SKM-1 (cell line): ENCODE data around the gene ISOC2.
"Not testable (repeated sequence)": the region's sequence is repeated elsewhere in the genome, so short reads cannot be mapped to it uniquely, and the experiment has no call there.

Experiments
- DNase-seq: peaks from one replicate; lab custom pipeline; 2025; ENCODE audit not compliant: unreplicated experiment; lab: John Stamatoyannopoulos, UW

The ISOC2 gene

DNA sequence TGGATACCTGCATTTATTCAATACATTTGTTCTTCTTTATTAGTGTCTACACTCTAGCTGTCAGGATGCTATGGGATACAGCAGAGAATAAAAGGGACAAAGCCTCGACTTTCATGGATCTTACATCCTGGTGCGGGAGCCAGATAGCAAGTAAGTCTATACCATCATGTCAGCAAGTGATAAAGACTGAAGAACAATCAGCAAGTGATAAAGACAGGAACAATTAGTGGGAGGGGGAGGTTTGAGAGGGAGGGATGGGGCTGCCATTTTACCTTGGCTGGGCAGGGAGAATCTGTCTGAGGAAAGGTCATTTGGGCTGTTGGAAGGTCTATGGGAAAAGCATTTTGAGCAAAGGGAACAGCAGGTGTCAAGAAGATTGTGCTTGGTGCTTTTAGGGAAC, 51.3 kb downstream of the ISOC2 start:
- no peak for DNase-seq

GRCh38 chr19:55409179-55409578, 52.3 kb downstream of the ISOC2 start:
- not testable (repeated sequence) for DNase-seq

- DNase-seq = no peak
Measured at GRCh38 chr19:55408533-55408872, 52.9 kb downstream of the ISOC2 start.

DNA sequence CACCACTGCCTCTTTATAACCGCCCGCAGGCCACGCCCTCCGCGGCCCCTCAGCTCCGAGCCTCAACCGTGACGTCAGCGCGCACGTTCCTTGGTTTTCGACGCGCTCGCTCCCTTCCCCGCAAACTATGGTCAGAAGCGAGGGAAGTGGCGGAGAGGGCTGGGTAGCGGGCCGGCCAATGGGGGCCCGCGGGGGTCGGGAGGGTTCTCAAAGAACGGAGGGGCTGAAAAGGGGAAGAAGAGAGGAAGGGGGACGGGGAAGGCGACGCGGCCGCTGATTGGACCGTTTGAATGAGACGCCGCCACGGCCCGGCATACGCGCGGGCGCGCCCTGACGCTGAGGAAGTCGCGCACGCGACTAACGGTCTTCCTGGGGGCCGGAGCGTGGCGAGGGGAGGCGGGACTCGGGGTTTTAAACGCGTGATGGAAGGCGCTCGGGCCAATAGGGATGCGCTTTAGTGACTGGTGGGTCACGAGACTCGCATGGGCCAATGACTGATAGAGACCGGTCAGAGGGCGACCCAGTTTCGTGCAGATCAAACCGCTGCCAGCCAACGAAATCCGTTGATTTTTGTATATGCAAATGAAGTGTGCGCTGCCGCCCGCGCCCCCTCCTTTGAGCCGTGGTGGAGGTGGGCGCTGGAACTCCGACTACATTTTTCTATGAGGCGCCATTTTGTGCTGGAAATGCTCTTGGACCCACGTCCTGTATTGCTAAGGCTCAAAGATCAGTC, 53.5 kb downstream of the ISOC2 start:
- peak; percentile 78 for DNase-seq

- not testable (repeated sequence) for DNase-seq
Measured at GRCh38 chr19:55407550-55407799, 54.0 kb downstream of the ISOC2 start, which contains the start of gene UBE2S. UBE2S (minus strand) TSS chr19:55407788; CDS start chr19:55407589, 199 bp downstream.

DNA sequence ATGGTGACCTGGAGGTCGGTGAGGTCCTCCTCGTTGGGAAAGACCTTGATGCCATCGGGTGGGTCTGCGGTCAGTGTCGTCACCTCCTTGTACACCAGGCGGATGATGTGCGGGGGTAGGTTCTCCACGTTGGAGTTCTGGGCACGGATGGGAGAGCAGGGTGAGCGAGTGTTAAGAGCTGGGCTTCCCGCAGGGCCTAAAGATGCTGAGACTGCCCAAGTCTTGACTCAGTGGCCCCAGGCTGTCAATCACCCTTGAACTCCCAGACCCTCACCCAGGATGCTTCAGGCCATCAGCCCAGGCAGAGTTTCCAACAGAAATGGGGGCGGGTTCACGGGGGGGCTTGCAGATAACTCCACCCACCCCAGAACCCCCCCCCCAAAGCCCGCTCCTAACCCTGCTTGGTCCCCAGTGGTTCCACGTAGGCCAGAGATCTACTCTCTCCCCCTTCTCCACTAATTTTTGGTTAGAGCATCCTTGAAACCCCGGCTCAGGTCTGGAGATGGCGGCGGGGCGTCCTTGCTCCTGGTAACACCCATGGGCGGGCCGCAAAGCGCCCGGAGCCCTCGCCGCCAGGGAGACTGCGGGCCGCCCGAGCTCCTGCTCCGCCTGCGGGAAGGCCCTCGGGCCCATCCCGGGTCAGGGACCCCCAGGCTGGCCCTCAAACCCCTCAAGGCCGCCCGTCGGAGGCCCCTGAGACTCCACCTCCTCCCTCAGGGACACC, 54.5 kb downstream of the ISOC2 start:
- no peak for DNase-seq

DNA sequence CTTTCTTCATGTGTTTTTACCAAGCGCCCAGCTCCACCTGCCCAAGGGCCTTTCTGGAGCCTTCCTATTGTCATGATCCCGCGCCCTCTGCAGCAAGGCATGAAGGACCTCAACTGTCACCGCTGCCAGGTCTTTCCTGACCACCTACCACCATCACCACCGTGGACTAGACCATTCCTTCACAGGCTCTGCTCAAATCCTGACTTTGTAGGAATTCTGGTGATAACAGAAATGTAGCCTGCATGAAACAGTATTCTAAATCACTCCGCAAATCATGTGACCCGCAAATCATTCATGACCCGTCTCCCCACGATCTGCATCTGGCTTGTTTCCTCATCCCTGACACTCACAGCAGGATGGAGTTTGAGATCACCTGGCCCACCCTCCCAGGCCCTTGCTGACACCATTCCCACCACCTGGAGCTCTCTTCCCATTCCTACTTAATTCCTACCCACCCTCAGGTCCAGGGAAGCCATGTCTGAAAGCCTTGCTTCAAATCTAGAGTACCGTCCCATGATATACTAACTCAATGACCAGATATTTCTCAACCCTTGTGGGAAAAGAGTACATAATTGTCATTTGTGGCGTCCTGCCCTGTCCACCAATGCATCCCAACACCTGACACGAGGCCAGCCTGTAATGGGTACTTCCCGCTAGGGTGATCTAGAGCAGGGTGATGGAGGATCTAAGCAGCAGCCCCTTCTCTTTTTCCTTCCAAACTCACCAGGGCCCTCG, 55.2 kb downstream of the ISOC2 start:
- DNase-seq = no peak

DNA sequence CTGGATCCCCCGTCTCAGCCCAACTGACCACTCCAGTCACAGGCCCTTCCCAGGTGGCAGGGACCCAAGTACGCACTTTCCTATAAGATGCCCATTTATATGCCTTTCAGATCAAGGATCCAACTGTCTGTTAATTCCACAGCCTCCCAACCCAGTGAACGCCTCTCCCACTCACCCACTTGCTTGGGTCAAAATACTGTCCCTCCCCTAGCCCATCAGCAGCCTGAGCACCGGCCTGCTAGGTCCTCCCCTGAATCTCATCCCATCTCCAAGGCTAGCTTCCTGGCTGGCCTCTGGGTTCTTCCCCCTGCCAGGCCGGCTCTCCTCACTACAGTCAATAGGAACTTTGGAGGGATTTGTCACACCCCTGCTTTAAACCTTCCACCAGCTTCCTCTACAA, 55.8 kb downstream of the ISOC2 start:
- no peak for DNase-seq
